Epidermal melanocyte (primary cell): ENCODE data around the gene FBL.
"Not testable (repeated sequence)": the region's sequence is repeated elsewhere in the genome, so short reads cannot be mapped to it uniquely, and the experiment has no call there.

Source experiments
- DNase-seq: peaks from one replicate; pipeline ENCODE4 v3.0.0; 2011; ENCODE audit warnings: low spot score; ENCODE audit not compliant: insufficient read length

FBL gene

GRCh38 chr19:39845933-39846677 lies at the start of gene FBL:
FBL (minus strand) TSS chr19:39846379; CDS start chr19:39846300, 79 bp downstream.
- DNase-seq: peak; percentile 98

DNA sequence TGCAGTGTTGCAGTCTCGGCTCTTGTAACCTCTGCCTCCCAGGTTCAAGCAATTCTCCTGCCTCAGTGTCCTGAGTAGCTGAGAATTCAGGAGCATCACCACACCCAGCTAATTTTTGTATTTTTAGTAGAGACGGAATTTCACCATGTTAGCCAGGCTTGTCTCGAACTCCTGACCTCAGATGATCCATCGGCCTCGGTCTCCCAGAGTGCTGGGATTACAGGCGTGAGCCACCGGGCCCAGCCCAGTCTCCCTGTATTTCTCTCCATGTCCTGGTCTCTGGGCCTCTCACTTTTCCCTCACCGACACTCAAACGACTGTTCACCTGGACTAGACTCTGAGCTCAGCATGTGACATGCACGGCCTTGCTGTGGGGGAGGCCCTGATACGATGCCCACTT lies 48.9 kb upstream of the FBL start:
- DNase-seq: not testable (repeated sequence)

DNA sequence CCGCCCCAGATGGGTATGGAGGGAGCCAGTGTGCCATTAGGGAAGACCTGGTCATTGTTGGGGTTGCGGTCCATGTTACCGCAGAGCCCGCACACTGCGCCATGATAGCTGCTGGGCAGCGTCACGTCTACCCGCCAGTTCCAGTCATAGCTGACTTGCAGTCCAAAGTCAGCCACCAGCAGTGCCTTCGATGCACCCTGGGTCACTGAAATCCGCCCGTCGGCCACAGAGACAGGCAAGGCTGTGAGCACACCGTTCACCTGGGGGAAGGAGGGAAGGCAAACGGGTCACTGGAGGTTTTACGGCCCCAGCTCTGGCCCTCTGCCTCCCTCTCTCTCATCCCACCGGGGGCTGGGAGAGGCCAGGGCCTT lies 48.0 kb upstream of the FBL start:
- not testable (repeated sequence) for DNase-seq

DNA sequence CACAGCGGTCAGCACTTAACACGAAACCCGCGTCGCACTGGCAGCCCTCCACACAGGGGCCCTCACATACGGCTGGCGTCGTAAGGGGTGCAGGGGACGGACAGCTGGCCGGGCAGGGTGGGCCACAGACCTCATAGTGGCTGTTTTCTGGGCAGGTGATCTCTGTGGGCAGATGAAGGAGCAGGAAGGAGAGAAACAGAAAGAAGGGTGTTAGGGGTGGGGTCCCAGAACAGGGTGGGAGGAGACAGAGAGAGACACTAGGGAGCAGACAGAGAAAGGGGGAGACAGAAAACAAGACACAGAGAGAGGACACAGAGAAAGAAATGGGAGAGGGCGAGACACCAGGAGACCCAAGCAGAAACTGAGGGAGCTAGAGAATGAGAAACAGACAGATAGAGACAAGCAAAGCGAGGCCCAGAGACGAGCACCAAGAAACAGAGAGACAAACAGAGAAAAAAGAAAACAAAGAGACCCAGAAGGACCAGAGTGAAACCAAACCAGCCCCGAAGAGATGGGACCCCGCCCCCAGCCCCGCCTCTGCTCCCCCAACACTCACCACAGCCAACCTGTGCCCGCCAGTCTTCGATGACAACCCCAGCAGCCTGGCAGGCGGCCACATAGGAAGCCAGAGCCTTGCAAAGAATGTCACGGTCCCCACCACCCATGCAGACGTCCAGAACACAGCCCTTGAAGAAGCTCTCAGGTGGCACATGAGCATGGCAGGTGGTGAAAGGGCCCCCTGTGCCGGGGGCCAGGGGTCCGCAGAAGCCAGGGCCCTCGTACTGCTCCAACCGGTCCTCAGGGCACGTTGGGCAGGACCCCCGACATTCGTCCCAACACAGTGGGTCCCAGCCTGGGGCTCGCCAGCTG lies 47.4 kb upstream of the FBL start:
- not testable (repeated sequence) for DNase-seq

DNA sequence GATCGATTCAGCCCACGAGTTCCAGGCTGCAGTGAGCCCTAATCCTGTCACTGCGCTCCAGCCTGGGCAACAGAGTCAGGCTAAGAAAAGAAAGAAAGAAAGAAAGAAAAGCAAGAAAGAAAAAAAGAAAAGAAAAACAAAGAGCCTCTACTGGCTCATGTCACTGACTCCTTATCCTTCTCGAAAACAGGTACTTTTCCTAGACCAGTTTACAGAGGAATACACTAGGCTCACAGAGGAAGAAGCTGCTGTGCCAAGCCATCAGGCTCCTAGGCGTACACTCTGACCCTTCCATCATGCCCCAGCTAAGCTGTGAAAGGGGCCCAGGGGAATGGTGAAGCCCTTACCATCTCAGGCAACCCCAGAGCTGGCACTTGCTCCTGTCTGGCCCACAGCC lies 46.3 kb upstream of the FBL start:
- DNase-seq: not testable (repeated sequence)

- not testable (repeated sequence) for DNase-seq
These were observed 45.7 kb upstream of the FBL start for GRCh38 chr19:39891660-39892505.

DNA sequence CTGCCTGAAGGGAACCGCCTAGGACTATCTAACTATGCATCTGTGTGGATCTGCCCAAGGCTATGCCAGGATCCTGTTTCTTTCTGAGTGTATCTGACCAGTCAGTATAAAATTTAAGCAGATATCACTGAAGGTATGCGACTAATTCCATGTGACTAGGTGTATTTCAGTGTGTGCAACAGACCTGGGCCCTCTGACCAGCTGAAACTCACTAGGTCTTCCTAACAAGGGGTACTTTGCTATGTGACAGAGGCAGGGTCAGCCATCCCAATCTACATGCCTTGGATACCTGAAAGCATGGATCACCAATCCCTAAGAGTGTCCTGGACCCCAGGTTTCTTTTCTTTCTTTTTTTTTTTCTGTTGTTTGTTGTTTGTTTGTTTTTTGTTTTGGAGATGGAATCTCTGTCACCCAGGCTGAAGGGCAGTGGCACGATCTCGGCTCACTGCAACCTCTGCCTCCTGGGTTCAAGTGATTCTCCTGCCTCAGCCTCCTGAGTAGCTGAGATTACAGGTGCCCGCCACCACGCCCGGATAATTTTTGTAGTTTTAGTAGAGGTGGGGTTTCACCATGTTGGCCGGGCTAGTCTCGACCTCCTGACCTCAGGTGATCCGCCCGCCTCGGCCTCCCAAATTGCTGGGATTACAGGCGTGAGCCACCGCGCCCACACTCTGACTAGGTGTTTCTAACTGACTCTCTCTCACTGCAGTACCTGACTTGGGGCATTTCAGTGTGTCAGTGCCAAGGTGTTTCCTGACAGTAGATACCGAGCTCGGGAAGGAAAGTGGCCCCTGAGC lies 44.8 kb upstream of the FBL start:
- DNase-seq: no peak

- not testable (repeated sequence) for DNase-seq
These were observed 43.9 kb upstream of the FBL start for GRCh38 chr19:39889872-39890754.

GRCh38 chr19:39887456-39887951 lies 41.3 kb upstream of the FBL start:
- not testable (repeated sequence) for DNase-seq

DNA sequence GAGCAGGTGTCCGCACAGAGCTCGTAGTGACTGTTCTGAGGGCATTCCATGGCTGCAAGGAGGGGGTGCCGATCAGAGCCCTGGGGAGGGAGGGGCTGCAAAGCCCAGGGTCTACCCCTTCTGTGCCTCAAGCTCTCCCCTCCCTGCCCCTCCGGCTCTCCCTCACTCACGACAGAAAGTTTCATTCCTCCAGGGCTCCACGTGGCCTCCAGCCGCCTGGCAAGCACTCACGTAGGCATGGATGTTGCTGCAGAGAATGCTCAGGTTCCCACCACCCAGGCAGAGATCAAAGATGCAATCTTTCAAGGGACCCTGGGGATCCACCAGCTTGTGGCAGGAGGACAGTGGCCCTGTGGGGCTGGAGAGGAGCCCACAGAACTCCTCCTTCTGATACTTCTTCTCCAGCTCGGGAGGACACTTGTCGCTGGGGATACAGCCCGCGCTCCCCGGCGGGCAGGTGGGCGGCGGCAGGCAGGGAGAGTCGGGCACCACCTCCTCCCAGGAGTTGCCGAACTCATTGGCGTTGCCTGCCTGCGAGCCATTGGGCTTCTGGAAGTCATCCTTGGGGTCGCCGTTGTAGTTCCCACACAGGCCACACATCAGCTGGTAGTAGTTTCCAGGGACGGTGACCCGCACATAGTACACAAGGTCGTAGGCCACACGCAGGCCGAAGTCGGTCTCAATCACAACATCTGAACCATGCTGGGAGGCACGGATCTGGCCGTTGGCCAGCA lies 39.8 kb upstream of the FBL start:
- not testable (repeated sequence) for DNase-seq

DNA sequence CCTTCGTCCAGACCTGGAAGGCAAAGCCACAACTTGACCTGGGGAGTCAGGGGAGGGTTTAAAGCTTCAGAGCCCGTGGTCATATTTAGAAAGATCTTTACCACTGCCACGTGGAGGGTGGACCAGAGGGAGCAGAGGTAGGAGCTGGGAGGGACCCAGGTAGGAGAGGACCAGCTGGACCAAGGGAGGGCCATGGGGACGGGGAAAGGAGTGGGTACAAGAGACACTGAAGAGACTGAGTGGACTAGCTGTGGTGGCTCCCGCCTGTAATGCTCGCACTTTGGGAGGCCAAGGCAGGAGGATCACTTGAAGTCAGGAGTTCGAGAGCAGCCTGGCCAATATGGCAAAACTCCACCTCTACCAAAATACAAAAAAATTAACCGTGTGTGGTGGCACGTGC lies 38.5 kb upstream of the FBL start:
- not testable (repeated sequence) for DNase-seq

GRCh38 chr19:39882645-39883044 lies 36.5 kb upstream of the FBL start:
- DNase-seq: not testable (repeated sequence)

DNA sequence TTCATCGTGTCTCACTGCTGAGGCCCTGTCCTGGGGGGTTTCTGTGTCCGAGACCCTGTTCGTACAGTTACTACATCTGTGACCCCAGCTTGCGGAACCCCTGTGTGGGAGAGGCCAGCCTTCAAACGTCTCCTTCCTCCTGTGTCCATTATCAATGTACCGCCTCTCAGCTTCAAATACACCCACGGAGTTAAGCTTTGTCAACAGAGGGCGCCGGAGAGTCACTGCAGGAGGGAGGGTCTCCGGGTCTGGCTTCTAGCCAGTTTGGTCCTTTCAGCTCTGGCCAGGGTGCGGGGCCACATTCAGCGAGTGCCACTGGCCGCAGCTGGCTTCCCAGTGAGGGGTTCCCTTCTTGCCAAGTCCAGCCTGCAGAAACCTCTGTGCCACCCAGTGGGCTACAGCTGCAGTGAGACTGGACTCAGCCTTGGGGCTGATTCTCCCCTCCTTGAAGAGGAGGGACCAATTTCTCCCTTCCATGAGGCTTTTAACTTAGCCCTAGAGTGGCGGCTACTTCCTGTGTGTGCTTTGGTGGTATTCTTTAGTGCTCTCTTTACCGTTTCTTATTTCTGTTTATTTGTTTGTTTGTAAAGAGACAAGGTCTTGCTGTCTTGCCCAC lies 35.4 kb upstream of the FBL start:
- not testable (repeated sequence) for DNase-seq

- not testable (repeated sequence) for DNase-seq
These were observed 34.1 kb upstream of the FBL start for GRCh38 chr19:39880241-39880640.

GRCh38 chr19:39879796-39880195 lies 33.6 kb upstream of the FBL start:
- DNase-seq: not testable (repeated sequence)

DNA sequence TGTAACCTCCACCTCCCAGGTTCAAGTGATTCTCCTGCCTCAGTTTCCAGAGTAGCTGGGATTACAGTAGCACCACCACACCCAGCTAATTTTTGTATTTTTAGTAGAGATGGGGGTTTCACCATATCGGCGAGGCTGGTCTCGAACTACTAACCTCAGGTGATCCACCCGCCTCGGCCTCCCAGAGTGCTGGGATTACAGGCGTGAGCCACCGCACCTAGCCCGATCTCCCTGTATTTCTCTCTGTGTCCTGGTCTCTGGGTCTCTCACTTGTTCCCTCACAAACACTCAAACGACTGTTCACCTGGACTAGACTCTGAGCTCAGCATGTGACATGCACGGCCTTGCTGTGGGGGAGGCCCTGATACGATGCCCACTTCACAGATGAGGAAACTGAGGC lies 32.7 kb upstream of the FBL start:
- DNase-seq: not testable (repeated sequence)

- no peak for DNase-seq
These were observed 32.2 kb upstream of the FBL start for GRCh38 chr19:39878398-39878797.

DNA sequence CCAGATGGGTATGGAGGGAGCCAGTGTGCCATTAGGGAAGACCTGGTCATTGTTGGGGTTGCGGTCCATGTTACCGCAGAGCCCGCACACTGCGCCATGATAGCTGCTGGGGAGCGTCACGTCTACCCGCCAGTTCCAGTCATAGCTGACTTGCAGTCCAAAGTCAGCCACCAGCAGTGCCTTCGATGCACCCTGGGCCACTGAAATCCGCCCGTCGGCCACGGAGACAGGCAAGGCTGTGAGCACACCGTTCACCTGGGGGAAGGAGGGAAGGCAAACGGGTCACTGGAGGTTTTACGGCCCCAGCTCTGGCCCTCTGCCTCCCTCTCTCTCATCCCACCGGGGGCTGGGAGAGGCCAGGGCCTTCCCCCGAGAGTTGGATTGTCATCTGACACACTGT lies 31.8 kb upstream of the FBL start:
- DNase-seq: not testable (repeated sequence)
